Stimulated activated CD4-positive, alpha-beta T cell treated with anti-CD3 and anti-CD28 coated beads, TNF-alpha, amount 100 ng/mL, for 24 hours (primary cell): ENCODE measurements around the gene CSKMT.

Experiments
- DNase-seq, 3 experiments: peaks; one replicate each; pipeline ENCODE4 v3.0.0-alpha.2; 2020; ENCODE audit warnings: low read depth in 3 of 3

CSKMT gene

GRCh38 chr11:62716816-62717215, 51.7 kb downstream of the CSKMT start:
- DNase-seq = no peak
